Tibial nerve (tissue), 4 donors: ENCODE measurements around the gene FASTKD1.

Experiments used
- EP300 ChIP-seq, 2 donors: sonication (generic); formaldehyde crosslinking; IDR thresholded peaks; one replicate each; pipeline ENCODE4 v1.6.1; 2017; ENCODE audit warnings: antibody characterized with exemption in 2 of 2, mild to moderate bottlenecking in 1 of 2
- POLR2A ChIP-seq, 2 donors: fragments of 450-650 bp; IDR thresholded peaks; one replicate each; pipeline ENCODE4 v1.6.1; 2017; ENCODE audit warnings: antibody characterized with exemption in 2 of 2, mild to moderate bottlenecking in 2 of 2, moderate library complexity in 2 of 2
- TF ChIP-seq, protein P1 (sequence below), 5 experiments: fragments of 200-600 bp in 3 of 5; fragments of 450-650 bp in 2 of 5; sonication (generic) in 3 of 5; IDR thresholded peaks; one replicate each; pipeline ENCODE4 v1.5.1; 2016 to 2019; ENCODE audit warnings: antibody characterized with exemption in 5 of 5, mild to moderate bottlenecking in 3 of 5, moderate library complexity in 2 of 5

DNA sequence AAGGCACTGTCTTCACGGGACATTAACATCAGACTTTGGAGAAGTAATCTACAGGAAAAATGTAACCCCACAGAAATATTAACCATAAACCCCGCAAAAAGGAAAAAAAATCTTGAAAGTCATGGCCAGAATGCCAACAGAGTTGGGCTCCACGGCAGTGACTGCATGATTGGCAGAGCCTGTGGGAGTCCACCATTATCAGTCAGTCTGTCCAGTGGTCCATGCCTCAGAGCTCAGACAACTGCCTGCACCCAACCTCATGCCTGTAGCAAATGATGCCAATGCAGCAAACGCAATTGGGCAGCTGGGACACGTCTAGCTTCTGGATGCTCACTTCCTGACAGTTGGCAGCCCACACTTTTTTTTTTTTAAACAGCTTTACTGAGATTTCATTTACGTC is 5.4 kb upstream of the FASTKD1 start:
- TF ChIP-seq, protein P1, sequence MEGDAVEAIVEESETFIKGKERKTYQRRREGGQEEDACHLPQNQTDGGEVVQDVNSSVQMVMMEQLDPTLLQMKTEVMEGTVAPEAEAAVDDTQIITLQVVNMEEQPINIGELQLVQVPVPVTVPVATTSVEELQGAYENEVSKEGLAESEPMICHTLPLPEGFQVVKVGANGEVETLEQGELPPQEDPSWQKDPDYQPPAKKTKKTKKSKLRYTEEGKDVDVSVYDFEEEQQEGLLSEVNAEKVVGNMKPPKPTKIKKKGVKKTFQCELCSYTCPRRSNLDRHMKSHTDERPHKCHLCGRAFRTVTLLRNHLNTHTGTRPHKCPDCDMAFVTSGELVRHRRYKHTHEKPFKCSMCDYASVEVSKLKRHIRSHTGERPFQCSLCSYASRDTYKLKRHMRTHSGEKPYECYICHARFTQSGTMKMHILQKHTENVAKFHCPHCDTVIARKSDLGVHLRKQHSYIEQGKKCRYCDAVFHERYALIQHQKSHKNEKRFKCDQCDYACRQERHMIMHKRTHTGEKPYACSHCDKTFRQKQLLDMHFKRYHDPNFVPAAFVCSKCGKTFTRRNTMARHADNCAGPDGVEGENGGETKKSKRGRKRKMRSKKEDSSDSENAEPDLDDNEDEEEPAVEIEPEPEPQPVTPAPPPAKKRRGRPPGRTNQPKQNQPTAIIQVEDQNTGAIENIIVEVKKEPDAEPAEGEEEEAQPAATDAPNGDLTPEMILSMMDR (IDR thresholded peaks at IDR 0.05) = no peak
- no peak for TF ChIP-seq POLR2A (IDR thresholded peaks at IDR 0.05)
- no peak for TF ChIP-seq EP300 (IDR thresholded peaks at IDR 0.05)
